ENCODE results near the gene TMEM156. TPM values are rescaled to one million over a fixed set of nuclear protein-coding genes. Genes with fewer than 3 reads are reported as not detected.

TMEM156 gene
- total RNA-seq, 4 donors from 2014 or later: 0.15 to 9.6 (median 1.1) TPM; not detected in 1

DNA sequence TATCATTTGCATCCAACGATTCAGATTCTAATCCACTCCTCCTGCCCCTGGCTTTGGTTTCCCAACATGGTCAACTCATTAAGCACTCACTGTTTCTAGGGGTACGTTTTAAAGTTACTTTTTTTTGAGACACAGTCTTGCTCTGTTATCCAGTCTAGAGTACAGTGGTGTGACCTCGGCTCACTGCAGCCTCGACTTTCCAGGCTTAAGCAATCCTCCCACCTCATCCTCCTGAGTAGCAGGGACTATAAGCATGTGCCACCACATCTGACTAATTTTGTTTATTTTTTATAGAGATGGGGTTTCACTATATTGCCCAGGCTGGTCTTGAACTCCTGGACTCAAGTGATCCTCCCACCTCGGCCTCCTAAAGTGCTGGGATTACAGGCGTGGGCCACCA is 48.9 kb downstream of the TMEM156 start:
- no peak for TF ChIP-seq POLR2A (IDR thresholded peaks at IDR 0.05)
- TF ChIP-seq, protein P1, sequence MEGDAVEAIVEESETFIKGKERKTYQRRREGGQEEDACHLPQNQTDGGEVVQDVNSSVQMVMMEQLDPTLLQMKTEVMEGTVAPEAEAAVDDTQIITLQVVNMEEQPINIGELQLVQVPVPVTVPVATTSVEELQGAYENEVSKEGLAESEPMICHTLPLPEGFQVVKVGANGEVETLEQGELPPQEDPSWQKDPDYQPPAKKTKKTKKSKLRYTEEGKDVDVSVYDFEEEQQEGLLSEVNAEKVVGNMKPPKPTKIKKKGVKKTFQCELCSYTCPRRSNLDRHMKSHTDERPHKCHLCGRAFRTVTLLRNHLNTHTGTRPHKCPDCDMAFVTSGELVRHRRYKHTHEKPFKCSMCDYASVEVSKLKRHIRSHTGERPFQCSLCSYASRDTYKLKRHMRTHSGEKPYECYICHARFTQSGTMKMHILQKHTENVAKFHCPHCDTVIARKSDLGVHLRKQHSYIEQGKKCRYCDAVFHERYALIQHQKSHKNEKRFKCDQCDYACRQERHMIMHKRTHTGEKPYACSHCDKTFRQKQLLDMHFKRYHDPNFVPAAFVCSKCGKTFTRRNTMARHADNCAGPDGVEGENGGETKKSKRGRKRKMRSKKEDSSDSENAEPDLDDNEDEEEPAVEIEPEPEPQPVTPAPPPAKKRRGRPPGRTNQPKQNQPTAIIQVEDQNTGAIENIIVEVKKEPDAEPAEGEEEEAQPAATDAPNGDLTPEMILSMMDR (IDR thresholded peaks at IDR 0.05): no peak
- H3K27me3 ChIP-seq: no peaks in the 10 kb centered on the region
- no peaks in the 10 kb centered on the region for H3K9me3 ChIP-seq
- peaks cover 0 to 7% (median 0%) of the 10 kb centered on the region in 3 donors for H3K4me1 ChIP-seq
- intact Hi-C loops (cut with DNase I): no loop called here
- no peak for DNase-seq
- no peak overlapping the region for H3K27ac ChIP-seq
- H3K36me3 ChIP-seq: no peaks in the 10 kb centered on the region
- H3K4me3 ChIP-seq: no peak overlapping the region
- WGBS, 2 donors: 80 to 83% methylated on average over 6 of the region's 6 CpGs

GRCh38 chr4:38982361-38983095 is 49.7 kb downstream of the TMEM156 start:
- Histone ChIP-seq H3K4me3 (no peak overlapping the region), H3K27ac (no peak overlapping the region), H3K9me3 (no peaks in the 10 kb centered on the region), H3K4me1 (peaks cover 0 to 7% (median 0%) of the 10 kb centered on the region in 3 donors), H3K36me3 (no peaks in the 10 kb centered on the region), H3K27me3 (no peaks in the 10 kb centered on the region)
- DNase-seq: no peak
- intact Hi-C loops (cut with DNase I): no loop called here
- TF ChIP-seq, protein P1 (IDR thresholded peaks at IDR 0.05): no peak
- no peak for TF ChIP-seq POLR2A (IDR thresholded peaks at IDR 0.05)
- 84 to 86% methylated on average over 5 of the region's 5 CpGs for WGBS, 2 donors

DNA sequence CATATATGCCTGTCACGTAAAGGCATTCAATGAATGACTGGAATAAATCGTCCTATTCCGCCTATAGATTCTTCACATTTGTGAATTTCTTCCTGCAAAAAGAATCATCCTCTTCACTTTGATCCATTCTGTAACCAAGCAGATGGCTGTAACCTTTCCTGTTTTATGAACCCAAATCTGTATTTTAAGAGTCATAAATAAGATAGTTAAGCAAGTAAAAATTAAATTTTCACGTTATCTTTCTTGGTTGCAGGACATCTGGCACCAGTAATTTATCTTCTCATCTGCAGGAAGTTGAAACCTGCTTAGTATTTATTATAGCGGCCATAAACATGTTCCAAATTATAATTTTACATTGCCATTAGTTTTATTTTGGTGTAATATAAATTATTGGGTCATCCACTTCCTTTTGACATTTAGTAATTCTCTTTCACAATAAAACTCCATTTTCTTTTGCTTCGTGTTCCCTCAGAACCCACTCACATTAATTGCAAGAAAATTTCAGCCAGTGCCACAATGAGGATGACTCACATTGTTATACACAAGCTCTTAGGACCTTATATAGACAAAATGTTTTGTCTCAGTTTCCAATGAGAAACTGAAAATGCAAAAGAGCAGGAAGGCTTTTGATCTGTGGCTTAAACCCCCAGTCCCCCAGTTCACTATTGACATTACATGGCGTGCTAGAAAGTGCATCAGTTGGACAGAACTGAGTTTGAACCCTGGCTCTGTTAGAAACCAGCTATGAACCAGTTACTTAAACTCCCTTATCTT is 51.1 kb downstream of the TMEM156 start:
- 64 to 80% methylated on average over 7 of the region's 7 CpGs for WGBS, 2 donors
- DNase-seq: no peak
- Histone ChIP-seq H3K27me3 (no peaks in the 10 kb centered on the region), H3K36me3 (no peaks in the 10 kb centered on the region), H3K27ac (peak overlapping the region in 1 of 4 donors; percentile 28), H3K4me1 (peaks cover 0 to 7% (median 0%) of the 10 kb centered on the region in 3 donors), H3K4me3 (no peak overlapping the region), H3K9me3 (no peaks in the 10 kb centered on the region)
- intact Hi-C loops (cut with DNase I): no loop called here
- TF ChIP-seq POLR2A (IDR thresholded peaks at IDR 0.05): no peak
- TF ChIP-seq, protein P1 (IDR thresholded peaks at IDR 0.05): no peak

DNA sequence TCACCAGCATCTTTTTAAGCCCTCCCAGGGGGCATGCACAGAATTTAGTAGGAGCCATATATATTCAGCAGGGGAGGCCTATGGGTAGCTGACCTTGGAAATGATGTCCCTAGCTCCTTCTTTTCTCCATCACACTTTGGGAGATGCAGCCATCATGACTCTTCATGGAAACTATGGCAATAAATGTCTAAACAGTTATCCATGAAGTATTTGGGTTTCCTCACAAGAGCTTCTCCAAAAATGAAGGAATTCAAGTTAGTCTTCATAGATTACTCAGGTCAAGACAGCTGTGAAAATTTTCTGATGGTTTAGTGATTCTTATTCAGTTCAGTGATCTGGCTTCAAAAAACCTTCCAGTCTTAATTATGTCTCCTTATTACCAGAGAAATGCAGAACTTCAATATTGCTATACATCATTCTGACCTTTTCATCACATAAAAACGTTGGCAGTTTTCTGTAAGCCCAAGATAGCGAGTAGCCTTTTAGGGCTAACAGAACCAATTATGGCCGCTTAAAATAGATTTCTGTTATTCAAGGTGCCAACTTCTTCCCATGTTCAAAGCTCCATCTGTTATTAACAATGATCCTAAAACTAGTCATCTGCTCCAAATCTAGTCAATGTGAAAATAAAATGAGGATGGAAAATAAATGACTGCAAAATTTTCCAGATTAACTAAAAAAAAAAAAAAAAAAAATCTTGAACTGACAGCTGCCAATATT is 52.5 kb downstream of the TMEM156 start:
- Histone ChIP-seq H3K27ac (no peak overlapping the region), H3K4me1 (peaks cover 0 to 7% (median 0%) of the 10 kb centered on the region in 3 donors), H3K36me3 (no peaks in the 10 kb centered on the region), H3K4me3 (no peak overlapping the region), H3K9me3 (no peaks in the 10 kb centered on the region), H3K27me3 (no peaks in the 10 kb centered on the region)
- DNase-seq: no peak
- TF ChIP-seq POLR2A (IDR thresholded peaks at IDR 0.05): no peak
- TF ChIP-seq, protein P1 (IDR thresholded peaks at IDR 0.05): no peak
- intact Hi-C loops (cut with DNase I): no loop called here
- WGBS, 2 donors: 71 to 79% methylated on average over 3 of the region's 3 CpGs

Data from esophagus squamous epithelium (tissue), 5 donors.